ENCODE measurements around the gene DLST.
A peak's percentile ranks its signal among the peaks of the same experiment; 100 is the strongest.

The DLST gene

DNA sequence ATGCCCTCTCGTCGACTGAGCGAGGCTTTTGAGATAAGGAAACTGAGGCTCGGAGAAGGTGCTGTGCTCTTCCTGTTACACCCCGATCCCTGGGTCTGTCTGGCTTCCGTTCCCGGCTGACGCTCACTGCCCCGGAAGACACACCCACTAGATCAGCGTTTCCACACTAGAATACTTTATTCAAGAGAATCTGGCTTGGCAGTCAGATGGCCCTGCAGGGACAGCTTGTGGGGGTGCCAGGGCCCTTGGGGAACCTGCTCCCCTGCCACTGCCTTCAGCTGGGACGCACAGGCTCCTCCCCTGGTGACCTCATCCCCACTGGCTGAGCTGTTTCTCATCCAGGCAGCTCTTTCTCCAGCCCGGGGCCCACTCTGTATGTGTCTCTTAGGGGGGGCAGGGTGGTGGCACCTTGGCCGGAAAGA is 60.0 kb downstream of the DLST start:
- no peak overlapping the region for H3K27ac ChIP-seq (ENCODE audit: extremely low read depth, low read depth, low read length)
- TF ChIP-seq, protein P1, sequence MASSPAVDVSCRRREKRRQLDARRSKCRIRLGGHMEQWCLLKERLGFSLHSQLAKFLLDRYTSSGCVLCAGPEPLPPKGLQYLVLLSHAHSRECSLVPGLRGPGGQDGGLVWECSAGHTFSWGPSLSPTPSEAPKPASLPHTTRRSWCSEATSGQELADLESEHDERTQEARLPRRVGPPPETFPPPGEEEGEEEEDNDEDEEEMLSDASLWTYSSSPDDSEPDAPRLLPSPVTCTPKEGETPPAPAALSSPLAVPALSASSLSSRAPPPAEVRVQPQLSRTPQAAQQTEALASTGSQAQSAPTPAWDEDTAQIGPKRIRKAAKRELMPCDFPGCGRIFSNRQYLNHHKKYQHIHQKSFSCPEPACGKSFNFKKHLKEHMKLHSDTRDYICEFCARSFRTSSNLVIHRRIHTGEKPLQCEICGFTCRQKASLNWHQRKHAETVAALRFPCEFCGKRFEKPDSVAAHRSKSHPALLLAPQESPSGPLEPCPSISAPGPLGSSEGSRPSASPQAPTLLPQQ (tag by site-specific recombination; IDR thresholded peaks at IDR 0.05): peak; percentile 97
- TF ChIP-seq ZNF791 (tag by site-specific recombination; IDR thresholded peaks at IDR 0.05) (no peak), ZNF518A (tag by site-specific recombination; conservative IDR thresholded peaks at IDR 0.05; ENCODE audit: low read depth) (no peak), ZBTB48 (tag by site-specific recombination; IDR thresholded peaks at IDR 0.05) (0 out of 2 replicates have a peak, but pooled peaks have one; percentile 28), GLIS2 (tag by site-specific recombination; IDR thresholded peaks at IDR 0.05) (peak; percentile 35), ZIC2 (tag by site-specific recombination; IDR thresholded peaks at IDR 0.05) (peak; percentile 34), GLIS1 (tag by site-specific recombination; IDR thresholded peaks at IDR 0.05) (peak; percentile 19; the same call in 1 of the 2 replicates), ZNF174 (tag by site-specific recombination; IDR thresholded peaks at IDR 0.05) (no peak), ZFP69B (tag by site-specific recombination; IDR thresholded peaks at IDR 0.05) (peak; percentile 95)
- TF ChIP-seq, protein P2, sequence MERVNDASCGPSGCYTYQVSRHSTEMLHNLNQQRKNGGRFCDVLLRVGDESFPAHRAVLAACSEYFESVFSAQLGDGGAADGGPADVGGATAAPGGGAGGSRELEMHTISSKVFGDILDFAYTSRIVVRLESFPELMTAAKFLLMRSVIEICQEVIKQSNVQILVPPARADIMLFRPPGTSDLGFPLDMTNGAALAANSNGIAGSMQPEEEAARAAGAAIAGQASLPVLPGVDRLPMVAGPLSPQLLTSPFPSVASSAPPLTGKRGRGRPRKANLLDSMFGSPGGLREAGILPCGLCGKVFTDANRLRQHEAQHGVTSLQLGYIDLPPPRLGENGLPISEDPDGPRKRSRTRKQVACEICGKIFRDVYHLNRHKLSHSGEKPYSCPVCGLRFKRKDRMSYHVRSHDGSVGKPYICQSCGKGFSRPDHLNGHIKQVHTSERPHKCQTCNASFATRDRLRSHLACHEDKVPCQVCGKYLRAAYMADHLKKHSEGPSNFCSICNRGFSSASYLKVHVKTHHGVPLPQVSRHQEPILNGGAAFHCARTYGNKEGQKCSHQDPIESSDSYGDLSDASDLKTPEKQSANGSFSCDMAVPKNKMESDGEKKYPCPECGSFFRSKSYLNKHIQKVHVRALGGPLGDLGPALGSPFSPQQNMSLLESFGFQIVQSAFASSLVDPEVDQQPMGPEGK (tag by site-specific recombination; IDR thresholded peaks at IDR 0.05): peak; percentile 53
- no peaks in the 10 kb centered on the region for H3K4me1 ChIP-seq (ENCODE audit: control insufficient read depth, insufficient read depth, low read length)
- H3K36me3 ChIP-seq (ENCODE audit: control insufficient read depth in 2 of 2, insufficient read depth in 1 of 2, low read length in 2 of 2): peaks cover 0 to 54% of the 10 kb centered on the region in 2 experiments; a peak in 2 of 3 replicates
- ChIA-PET POLR2A (interaction anchor here (1.0 to 1.2 kb wide), 3 partner anchors 14 to 179 kb away, joined by 3 to 8 read pairs (median 3); partner anchors contain the start of genes PGF, RPS6KL1 and YLPM1), CTCF (interaction anchor here (0.6 to 1.3 kb wide), 8 partner anchors 18 to 146 kb away, joined by 3 to 4 read pairs (median 4); no protein-coding TSS in a partner anchor)
- H3K4me3 ChIP-seq (ENCODE audit: low read depth, low read length): no peak overlapping the region
- no peaks in the 10 kb centered on the region for H3K9me3 ChIP-seq (ENCODE audit: control insufficient read depth, insufficient read depth, low read depth, low read length)

- H3K9me3 ChIP-seq (ENCODE audit: control insufficient read depth, insufficient read depth, low read depth, low read length): no peaks in the 10 kb centered on the region
- H3K4me3 ChIP-seq (ENCODE audit: low read depth, low read length): no peak overlapping the region
- no peak overlapping the region for H3K27ac ChIP-seq (ENCODE audit: extremely low read depth, low read depth, low read length)
- peaks cover 0 to 59% of the 10 kb centered on the region in 2 experiments; a peak in 2 of 3 replicates for H3K36me3 ChIP-seq (ENCODE audit: control insufficient read depth in 2 of 2, insufficient read depth in 1 of 2, low read length in 2 of 2)
- CTCF ChIA-PET: interaction anchor here (0.7 to 1.4 kb wide), 8 partner anchors 13 to 145 kb away, joined by 3 to 4 read pairs (median 4); partner anchors contain the start of gene PGF
- no peaks in the 10 kb centered on the region for H3K4me1 ChIP-seq (ENCODE audit: control insufficient read depth, insufficient read depth, low read length)
- POLR2A ChIA-PET: interaction anchor here (1.0 to 1.2 kb wide), 3 partner anchors 13 to 179 kb away, joined by 3 to 8 read pairs (median 3); partner anchors contain the start of genes PGF, RPS6KL1 and YLPM1
- TF ChIP-seq OVOL3 (tag by site-specific recombination; IDR thresholded peaks at IDR 0.05): no peak
- no peak for TF ChIP-seq ZNF426 (tag by site-specific recombination; IDR thresholded peaks at IDR 0.05)
- TF ChIP-seq, protein P3, sequence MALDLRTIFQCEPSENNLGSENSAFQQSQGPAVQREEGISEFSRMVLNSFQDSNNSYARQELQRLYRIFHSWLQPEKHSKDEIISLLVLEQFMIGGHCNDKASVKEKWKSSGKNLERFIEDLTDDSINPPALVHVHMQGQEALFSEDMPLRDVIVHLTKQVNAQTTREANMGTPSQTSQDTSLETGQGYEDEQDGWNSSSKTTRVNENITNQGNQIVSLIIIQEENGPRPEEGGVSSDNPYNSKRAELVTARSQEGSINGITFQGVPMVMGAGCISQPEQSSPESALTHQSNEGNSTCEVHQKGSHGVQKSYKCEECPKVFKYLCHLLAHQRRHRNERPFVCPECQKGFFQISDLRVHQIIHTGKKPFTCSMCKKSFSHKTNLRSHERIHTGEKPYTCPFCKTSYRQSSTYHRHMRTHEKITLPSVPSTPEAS (tag by site-specific recombination; IDR thresholded peaks at IDR 0.05): no peak
- no peak for TF ChIP-seq ZNF677 (tag by site-specific recombination; IDR thresholded peaks at IDR 0.05)
- no peak for TF ChIP-seq GLIS1 (tag by site-specific recombination; IDR thresholded peaks at IDR 0.05)
- no peak for TF ChIP-seq ZSCAN5A (tag by site-specific recombination; IDR thresholded peaks at IDR 0.05)
- no peak for TF ChIP-seq ZNF549 (tag by site-specific recombination; IDR thresholded peaks at IDR 0.05)
- TF ChIP-seq KLF16 (tag by site-specific recombination; IDR thresholded peaks at IDR 0.05): no peak
- TF ChIP-seq PRDM6 (tag by site-specific recombination; IDR thresholded peaks at IDR 0.05): no peak
- TF ChIP-seq ZNF10 (tag by site-specific recombination; IDR thresholded peaks at IDR 0.05): no peak
These were observed 60.5 kb downstream of the DLST start for GRCh38 chr14:74942181-74942580.
